ENCODE measurements around the gene STAB2. TPM values are rescaled to one million over a fixed set of nuclear protein-coding genes. Genes with fewer than 3 reads are reported as not detected.

Gene STAB2
- total and polyA plus RNA-seq, 9 donors: 0.05 to 9.3 (median 0.86) TPM

- Histone ChIP-seq H3K36me3 (no peaks in the 10 kb centered on the region), H3K9me3 (no peaks in the 10 kb centered on the region), H3K27ac (no peak overlapping the region), H3K27me3 (no peaks in the 10 kb centered on the region), H3K4me1 (ENCODE audit: insufficient read depth) (no peaks in the 10 kb centered on the region), H3K4me3 (no peak overlapping the region)
- no peak for DNase-seq
- intact Hi-C loops (cut with DNase I): no loop called here
- WGBS, 3 donors: 86 to 92% (median 90%) methylated on average over 3 of the region's 3 CpGs
- TF ChIP-seq EP300 (IDR thresholded peaks at IDR 0.05) (no peak), POLR2A (IDR thresholded peaks at IDR 0.05) (no peak), CTCF (IDR thresholded peaks at IDR 0.05) (no peak)
These were observed 67.7 kb downstream of the STAB2 start for GRCh38 chr12:103654816-103655215.

DNA sequence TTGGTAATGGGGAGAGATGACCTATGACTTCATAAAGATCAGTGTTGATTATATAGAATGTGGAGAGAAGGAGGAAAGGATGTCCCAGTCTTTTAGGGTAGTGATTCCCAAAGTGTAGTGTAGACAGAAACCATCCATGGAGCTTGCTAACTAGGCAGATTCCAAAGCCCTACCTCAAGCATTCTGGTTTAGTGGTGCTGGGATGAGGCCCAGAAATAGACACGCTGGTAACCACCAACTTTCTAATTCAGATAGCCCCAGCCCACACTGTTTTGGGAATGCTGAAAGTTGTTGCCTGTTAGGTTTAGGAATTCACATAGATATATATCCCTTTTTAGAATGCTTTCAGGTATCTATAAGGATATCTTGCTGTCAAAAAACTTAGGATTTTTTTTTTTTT, 69.2 kb downstream of the STAB2 start:
- Histone ChIP-seq H3K27ac (no peak overlapping the region), H3K27me3 (no peaks in the 10 kb centered on the region), H3K4me3 (no peak overlapping the region), H3K36me3 (no peaks in the 10 kb centered on the region), H3K9me3 (no peaks in the 10 kb centered on the region), H3K4me1 (ENCODE audit: insufficient read depth) (no peaks in the 10 kb centered on the region)
- WGBS, 3 donors: 58 to 65% (median 62%) methylated on average over 1 of the region's 1 CpG
- intact Hi-C loops (cut with DNase I): no loop called here
- TF ChIP-seq CTCF (IDR thresholded peaks at IDR 0.05): no peak
- no peak for TF ChIP-seq POLR2A (IDR thresholded peaks at IDR 0.05)
- no peak for TF ChIP-seq EP300 (IDR thresholded peaks at IDR 0.05)
- DNase-seq: no peak

- DNase-seq: no peak
- no peaks in the 10 kb centered on the region for H3K27me3 ChIP-seq
- no peaks in the 10 kb centered on the region for H3K36me3 ChIP-seq
- TF ChIP-seq CTCF (IDR thresholded peaks at IDR 0.05) (no peak), POLR2A (IDR thresholded peaks at IDR 0.05) (no peak), EP300 (IDR thresholded peaks at IDR 0.05) (no peak)
- intact Hi-C loops (cut with DNase I): no loop called here
- H3K9me3 ChIP-seq: no peaks in the 10 kb centered on the region
- H3K27ac ChIP-seq: no peak overlapping the region
- 14 to 25% (median 15%) methylated on average over 2 of the region's 2 CpGs for WGBS, 3 donors
- no peak overlapping the region for H3K4me3 ChIP-seq
- no peaks in the 10 kb centered on the region for H3K4me1 ChIP-seq (ENCODE audit: insufficient read depth)
These were observed 70.3 kb downstream of the STAB2 start for GRCh38 chr12:103657331-103657730.

GRCh38 chr12:103664626-103665025, 77.6 kb downstream of the STAB2 start:
- no peak overlapping the region for H3K27ac ChIP-seq
- WGBS, 3 donors: 69 to 90% (median 83%) methylated on average over 2 of the region's 2 CpGs
- H3K9me3 ChIP-seq: no peaks in the 10 kb centered on the region
- no peak for DNase-seq
- H3K4me3 ChIP-seq: no peak overlapping the region
- no peaks in the 10 kb centered on the region for H3K4me1 ChIP-seq (ENCODE audit: insufficient read depth)
- TF ChIP-seq CTCF (IDR thresholded peaks at IDR 0.05) (no peak), EP300 (IDR thresholded peaks at IDR 0.05) (no peak), POLR2A (IDR thresholded peaks at IDR 0.05) (no peak)
- H3K36me3 ChIP-seq: no peaks in the 10 kb centered on the region
- no peaks in the 10 kb centered on the region for H3K27me3 ChIP-seq
- intact Hi-C loops (cut with DNase I): no loop called here

DNA sequence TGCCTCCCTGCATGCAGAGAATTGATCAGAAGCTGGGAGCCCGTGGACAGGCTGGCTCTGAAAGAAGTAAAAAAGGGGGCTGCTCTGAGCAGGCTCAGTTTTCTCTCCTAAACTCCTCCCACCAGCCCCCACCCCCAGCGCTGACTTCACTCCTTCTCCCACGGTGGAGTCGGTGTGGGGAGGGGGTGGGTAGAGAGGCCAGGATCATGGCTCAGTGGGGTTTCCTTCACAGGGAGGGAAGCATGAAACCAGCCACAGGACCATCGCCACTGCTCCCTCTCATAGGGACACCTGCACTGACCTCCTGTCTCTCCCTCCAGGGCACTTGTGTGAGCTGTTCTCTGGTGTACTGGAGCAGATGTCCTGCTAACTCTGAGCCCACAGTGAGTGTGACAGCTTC, 78.9 kb downstream of the STAB2 start:
- TF ChIP-seq POLR2A (IDR thresholded peaks at IDR 0.05) (no peak), EP300 (IDR thresholded peaks at IDR 0.05) (no peak), CTCF (IDR thresholded peaks at IDR 0.05) (no peak)
- WGBS, 3 donors: 22 to 28% (median 22%) methylated on average over 4 to 5 of the region's 5 CpGs
- H3K9me3 ChIP-seq: no peaks in the 10 kb centered on the region
- H3K27ac ChIP-seq: no peak overlapping the region
- H3K4me3 ChIP-seq: no peak overlapping the region
- intact Hi-C loops (cut with DNase I): no loop called here
- no peak for DNase-seq
- H3K36me3 ChIP-seq: no peaks in the 10 kb centered on the region
- no peaks in the 10 kb centered on the region for H3K27me3 ChIP-seq
- no peaks in the 10 kb centered on the region for H3K4me1 ChIP-seq (ENCODE audit: insufficient read depth)

Measured in ovary (tissue), 9 donors.